ENCODE measurements around the gene STN1.

The STN1 gene

GRCh38 chr10:103893817-103894216 lies 24.2 kb downstream of the STN1 start:
- no peak for DNase-seq (ENCODE audit: low spot score)

DNA sequence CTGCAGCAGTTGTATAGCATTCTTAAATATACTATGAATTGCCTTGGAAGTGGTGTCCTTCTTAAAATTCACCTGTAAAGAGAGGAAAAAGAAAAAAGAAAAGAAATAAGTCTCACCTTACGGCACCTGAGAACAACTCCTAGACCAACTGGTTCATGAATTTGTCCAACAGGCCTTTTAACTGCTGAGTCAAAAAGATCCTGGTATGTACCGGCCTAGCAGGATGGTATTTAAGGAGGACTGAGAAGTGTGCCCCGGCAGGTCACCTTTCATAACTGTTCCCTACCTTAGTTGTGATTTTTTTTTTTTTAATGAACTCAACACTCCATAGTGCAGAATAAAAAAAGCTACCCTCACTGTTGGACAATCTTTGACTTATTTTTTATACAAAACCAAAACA lies 25.8 kb downstream of the STN1 start:
- no peak for DNase-seq (ENCODE audit: low spot score)

GRCh38 chr10:103890688-103891087 lies 27.3 kb downstream of the STN1 start:
- no peak for DNase-seq (ENCODE audit: low spot score)

DNA sequence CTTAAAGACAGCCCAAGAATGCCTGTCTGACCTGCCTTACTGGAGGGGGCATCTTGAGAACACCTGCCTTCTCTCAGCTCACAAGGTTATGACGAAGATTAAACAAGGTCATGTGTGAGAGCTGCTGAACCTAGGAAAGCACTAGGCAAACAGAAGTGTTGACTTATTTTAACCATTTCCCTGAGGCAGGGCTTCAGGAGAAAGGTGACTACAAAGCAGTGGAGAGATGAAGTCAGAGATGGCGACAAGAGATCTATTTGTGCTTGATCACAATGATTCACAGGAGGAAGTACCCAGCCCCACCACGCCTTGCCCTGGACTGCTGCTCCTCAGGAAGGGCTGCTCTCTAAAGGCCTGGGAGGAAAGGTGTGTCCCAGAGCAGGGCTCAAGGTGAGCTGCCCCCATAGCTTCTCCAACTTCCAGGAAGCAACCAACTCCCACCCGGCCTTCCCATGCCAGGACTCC lies 27.8 kb downstream of the STN1 start:
- no peak for DNase-seq (ENCODE audit: low spot score)

DNA sequence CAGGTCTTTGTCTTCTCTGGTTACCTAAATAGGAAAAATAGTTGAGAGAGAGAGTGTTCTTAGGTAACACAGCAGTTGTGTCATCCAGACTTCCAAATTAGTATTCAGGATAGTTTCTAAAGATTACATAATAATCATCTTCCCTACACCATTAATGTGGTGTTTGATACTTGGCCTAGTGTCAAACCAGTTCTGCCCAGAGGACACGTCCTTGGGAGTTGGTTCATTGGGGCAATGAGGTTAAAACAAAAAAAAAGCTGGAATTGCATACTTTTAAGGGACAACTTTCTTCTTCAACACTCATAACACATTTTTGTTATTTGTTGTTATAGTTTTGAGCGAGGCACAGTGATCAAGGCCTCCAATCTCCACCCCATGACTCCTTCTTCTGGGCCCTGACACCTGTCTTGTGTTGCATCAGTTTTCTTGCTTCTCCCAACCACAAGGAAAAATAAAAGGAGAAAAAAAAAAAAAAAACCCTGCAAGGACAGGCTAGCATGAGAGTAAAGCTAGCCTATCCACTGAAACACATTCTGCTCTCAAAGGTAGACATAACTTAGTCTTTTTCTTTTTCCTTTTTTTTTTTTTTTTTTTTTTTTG lies 28.8 kb downstream of the STN1 start:
- no peak for DNase-seq (ENCODE audit: low spot score)

DNA sequence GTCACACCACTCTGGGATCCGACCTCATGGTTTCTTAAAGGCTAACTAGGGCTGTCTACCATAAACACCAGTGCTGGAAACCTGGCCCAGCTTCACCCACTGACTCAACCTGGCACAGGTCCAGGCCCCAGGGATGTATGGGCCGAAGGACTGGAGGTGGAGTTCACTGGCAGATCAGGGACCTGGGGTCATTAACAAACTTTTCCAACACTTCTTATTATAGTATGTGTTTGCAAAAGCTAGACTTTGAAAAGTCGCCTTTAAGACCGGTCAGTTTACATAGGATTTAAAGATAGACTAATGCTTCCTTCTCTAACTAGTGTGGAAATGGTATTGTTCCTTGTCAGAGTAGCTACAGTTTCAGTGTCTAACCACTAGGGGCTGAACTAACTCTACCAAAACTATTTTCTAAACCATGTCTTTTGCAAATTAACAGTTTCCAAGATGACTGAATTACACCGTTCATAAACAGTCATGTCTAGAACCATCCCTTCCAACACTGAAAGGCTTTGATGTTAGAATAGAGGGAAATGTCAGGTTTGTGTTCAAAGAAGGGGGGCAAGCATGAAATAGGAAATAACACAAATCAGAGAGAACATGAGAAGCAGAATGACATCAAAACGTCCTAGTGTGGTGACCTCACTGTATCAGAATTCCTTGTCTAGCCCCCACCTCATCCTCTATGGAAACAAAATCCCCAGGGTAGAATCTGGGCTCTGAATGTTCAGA lies 29.7 kb downstream of the STN1 start:
- peak; percentile 37 for DNase-seq (ENCODE audit: low spot score)

DNA sequence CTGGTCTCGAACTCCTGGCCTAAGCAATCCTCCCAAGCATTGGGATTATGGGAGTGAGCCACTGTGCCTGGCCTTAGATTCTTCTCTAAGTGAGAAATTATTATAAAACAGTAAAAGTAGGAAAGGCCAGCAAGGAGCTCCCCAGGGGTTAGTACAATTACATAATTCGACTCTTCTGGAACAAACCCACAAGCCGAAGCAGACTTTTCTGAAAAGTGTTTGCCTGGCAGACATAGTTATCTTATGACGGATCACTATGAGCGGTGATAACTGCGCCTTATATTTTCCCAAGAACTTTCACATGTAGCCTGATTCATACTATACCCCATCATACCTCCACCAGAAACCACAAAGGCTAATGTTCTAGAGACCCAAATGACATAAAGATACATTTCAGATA lies 32.4 kb downstream of the STN1 start:
- DNase-seq (ENCODE audit: low spot score): no peak

DNA sequence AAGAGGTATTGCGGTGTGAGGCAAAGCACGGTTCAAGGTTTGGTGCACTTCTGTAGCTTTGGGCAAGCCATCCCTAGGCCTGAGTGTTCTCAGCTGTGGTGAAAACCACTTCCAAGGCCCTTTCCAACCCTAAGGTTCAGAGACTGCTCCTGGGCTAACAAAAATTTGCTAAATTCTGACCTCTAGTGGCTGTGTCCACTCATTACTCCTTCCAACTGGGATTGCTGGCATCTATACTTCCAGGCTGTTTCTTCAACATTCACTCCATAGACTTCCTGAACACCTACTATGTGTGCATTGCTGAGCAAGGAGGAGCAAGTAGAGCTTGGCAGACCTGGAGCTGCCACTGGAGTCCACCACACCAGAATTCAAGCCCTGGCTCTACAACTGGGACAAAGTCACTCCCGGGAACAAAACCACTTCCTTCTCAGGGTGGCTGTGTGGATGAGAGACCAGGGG lies 33.3 kb downstream of the STN1 start:
- peak; percentile 58 for DNase-seq (ENCODE audit: low spot score)

GRCh38 chr10:103882285-103883007 lies 35.5 kb downstream of the STN1 start:
- no peak for DNase-seq (ENCODE audit: low spot score)

GRCh38 chr10:103881416-103882284 lies 36.3 kb downstream of the STN1 start:
- DNase-seq (ENCODE audit: low spot score): no peak

DNA sequence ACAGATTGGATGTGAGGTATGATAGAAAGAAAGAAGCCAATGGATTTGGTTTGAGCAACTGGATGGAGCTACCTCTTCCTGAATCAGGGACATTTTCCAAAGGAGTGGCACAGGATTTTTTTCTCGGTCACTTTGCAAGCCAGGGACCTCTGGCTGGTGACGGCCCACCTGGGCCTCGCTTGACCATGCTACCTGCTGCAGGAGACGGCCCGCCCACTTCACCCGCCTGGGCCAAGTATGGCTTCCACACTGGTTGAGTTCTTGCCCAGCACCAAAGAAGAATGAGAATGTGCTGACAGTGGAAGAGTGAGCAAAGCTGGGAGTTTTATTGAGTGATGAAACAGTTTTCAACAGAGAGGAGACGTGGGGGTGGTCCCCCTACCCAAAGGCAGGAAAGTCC lies 38.2 kb downstream of the STN1 start:
- DNase-seq (ENCODE audit: low spot score): no peak

- no peak for DNase-seq (ENCODE audit: low spot score)
These were observed 38.6 kb downstream of the STN1 start for GRCh38 chr10:103879409-103879808.

DNA sequence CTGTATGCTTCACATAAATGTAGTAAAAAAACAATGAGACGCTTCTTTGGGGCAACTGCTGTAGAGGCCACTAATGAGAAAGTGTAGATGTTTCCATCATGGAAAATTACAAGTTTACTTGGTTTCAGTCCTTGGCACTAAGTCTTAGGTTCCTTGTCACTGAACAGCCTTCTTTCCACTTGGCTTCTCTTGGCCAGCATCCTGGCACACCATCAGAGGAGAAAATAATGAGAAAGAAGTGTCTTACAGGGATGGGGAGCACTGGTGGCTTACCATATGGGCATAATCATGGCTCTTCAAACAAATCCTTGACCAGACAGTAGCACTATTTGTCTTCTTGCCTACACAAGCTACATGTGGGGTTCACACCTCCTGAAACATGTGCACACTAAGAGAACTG lies 40.1 kb downstream of the STN1 start:
- DNase-seq (ENCODE audit: low spot score): no peak

DNA sequence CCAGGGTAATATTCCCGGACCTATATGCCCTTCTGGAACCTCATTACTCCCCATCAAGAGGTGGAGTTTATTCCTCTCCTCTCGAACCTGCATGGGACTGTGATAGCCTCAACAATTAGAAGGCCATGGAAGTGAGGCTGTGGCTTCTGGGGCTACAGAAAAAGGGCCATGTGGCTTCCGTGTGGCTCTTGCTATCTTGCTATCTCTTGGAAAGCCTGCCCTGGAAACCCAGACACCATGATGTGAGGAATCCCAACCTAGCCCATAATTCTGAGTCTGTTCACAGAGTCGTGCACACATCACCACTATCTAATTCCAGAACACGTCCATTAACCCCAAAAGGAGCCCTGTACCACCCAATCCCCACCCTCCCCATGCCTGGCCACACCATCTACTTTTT lies 41.8 kb downstream of the STN1 start:
- no peak for DNase-seq (ENCODE audit: low spot score)

GRCh38 chr10:103874730-103875129 lies 43.3 kb downstream of the STN1 start:
- no peak for DNase-seq (ENCODE audit: low spot score)

GRCh38 chr10:103872137-103872931 lies 45.6 kb downstream of the STN1 start:
- no peak for DNase-seq (ENCODE audit: low spot score)

DNA sequence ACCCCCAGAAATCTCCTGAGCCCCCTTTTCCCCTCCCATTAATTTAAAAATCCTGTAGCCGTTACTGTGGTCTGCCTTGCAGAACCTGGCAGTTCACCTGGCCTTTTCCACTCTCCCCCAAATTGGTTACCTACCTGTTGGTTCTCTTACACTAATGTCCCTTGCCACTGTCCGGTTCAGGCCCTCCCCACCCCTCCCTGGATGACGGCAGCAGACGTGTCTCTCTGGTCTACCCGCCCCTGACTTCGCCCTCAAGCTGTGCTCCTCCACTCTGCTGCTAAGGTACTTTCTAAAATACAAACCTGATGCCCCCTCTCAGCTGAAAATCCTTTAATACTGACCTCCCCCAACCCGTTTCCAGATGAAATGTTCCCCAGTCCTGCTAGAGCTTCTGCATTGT lies 47.0 kb downstream of the STN1 start:
- DNase-seq (ENCODE audit: low spot score): no peak

DNA sequence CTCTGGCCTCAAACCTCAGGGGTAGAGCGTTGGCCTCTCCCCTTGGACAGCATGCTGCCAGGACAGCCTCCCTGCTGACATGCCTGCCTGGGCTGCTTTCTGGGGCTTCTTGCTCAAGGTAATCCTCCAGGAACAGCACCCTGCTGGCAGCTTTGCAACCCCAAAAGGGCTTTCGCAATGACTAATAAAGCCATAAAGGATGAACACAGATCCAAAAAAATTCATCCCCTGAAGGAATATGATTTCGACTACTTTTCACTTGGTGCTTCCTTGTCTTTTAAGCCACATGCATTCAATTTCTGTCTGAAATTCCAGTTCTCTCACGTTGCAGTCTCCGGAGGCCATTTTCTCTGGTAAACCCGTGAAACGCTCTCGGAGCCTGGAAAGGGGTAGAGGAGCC lies 47.5 kb downstream of the STN1 start:
- DNase-seq (ENCODE audit: low spot score): no peak

- DNase-seq (ENCODE audit: low spot score): no peak
These were observed 48.6 kb downstream of the STN1 start for GRCh38 chr10:103869336-103869735.

DNA sequence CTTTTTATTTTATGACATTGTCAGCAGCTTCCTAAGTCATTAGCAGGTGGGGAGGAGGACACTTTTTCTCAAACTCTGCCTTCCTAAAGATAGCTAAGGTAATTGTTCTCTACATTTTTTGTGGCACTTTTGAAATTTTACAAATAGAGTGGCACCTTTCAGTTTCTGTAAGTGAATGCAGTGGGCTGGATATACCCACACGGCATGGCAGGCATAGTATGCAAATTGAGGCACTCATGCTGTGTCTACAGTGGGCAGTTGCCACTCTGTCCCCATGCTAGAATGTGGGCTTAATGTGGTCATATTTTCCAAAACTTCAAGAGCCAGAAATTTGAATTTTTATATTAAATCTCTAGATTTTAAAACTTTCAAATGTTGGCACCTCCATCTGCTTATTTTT lies 49.8 kb downstream of the STN1 start:
- DNase-seq (ENCODE audit: low spot score): no peak

DNA sequence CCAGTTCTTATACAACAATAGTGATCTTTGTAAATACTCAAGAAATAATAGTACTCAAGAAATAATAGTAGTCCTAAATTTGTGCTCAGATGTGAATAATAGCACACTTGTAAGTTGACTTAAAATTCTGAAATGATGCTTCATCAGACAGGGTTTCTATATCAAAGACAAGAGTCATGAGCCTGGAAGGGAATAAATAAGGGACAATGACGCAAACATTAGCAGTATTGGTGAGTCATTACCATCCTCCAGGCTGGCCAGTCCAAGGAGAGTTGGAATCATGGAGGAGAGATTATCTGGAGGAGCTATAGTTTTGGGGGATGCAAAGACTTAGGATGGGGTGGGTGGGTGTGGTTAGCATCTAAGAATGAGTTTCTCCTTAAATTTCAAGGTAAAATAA lies 56.5 kb downstream of the STN1 start:
- no peak for DNase-seq (ENCODE audit: low spot score)
